OCI-LY7 (cell line): ENCODE measurements around the gene AKR7A2. TPM values are rescaled to one million over a fixed set of nuclear protein-coding genes. Genes with fewer than 3 reads are reported as not detected.
A peak's percentile ranks its signal among the peaks of the same experiment; 100 is the strongest.

ENCODE experiments used
- BruUV-seq: library from RNA; stranded (reverse); fragments of 400-500 nt; replicated peaks from 2 replicates; lab custom pipeline; 2021; lab: Mats Ljungman, UMichigan
- CTCF ChIA-PET: fragments of 300-600 bp; sonication (Branson Sonifier 250); formaldehyde crosslinking; loops from one replicate; lab custom pipeline; 2022; ENCODE audit warnings: antibody characterized with exemption; ENCODE audit not compliant: unreplicated experiment; lab: Charles Lee
- POLR2A ChIA-PET: fragments of 300-600 bp; sonication (Branson Sonifier 250); formaldehyde crosslinking; loops from one replicate; lab custom pipeline; 2022; ENCODE audit warnings: antibody characterized with exemption; lab: Charles Lee
- DNase-seq: peaks from one replicate; pipeline ENCODE4 v3.0.0-alpha.2; 2015; ENCODE audit warnings: low spot score
- H2AFZ ChIP-seq: fragments of 200-600 bp; sonication (generic), shearing (Covaris generic); 2 replicates; pipeline ENCODE4 v1.6.1; 2014; ENCODE audit warnings: mild to moderate bottlenecking, antibody characterized with exemption, low read length, moderate library complexity
- H3K27ac ChIP-seq: fragments of 200-600 bp; sonication (generic); 2 replicates; pipeline ENCODE4 v1.5.1; 2014; ENCODE audit warnings: mixed run types, low read depth, mild to moderate bottlenecking, moderate library complexity, low read length, inconsistent platforms; ENCODE audit not compliant: poor library complexity, severe bottlenecking
- H3K36me3 ChIP-seq: fragments of 200-600 bp; sonication (generic); 2 replicates; pipeline ENCODE4 v1.6.1; 2014; ENCODE audit warnings: mild to moderate bottlenecking, antibody characterized with exemption, low read length, moderate library complexity, mixed read lengths; ENCODE audit not compliant: insufficient read depth
- H3K4me1 ChIP-seq: fragments of 200-600 bp; sonication (generic); 2 replicates; pipeline ENCODE4 v1.5.1; 2014; ENCODE audit warnings: mild to moderate bottlenecking, low read length; ENCODE audit not compliant: insufficient read depth, poor library complexity, severe bottlenecking
- H3K4me2 ChIP-seq: fragments of 200-600 bp; sonication (generic); 2 replicates; pipeline ENCODE4 v1.6.1; 2014; ENCODE audit warnings: mild to moderate bottlenecking, low read length
- H3K4me3 ChIP-seq: fragments of 200-600 bp; sonication (generic); 2 replicates; pipeline ENCODE4 v1.5.1; 2014; ENCODE audit warnings: mild to moderate bottlenecking, low read depth, low read length; ENCODE audit not compliant: poor library complexity, severe bottlenecking
- H3K79me2 ChIP-seq: fragments of 200-600 bp; sonication (generic); 2 replicates; pipeline ENCODE4 v1.6.1; 2016; ENCODE audit warnings: low read depth, mild to moderate bottlenecking, low read length, moderate library complexity, mixed read lengths; ENCODE audit not compliant: insufficient read depth
- H3K9me2 ChIP-seq: fragments of 200-600 bp; sonication (generic); 2 replicates; pipeline ENCODE4 v1.6.1; 2016; ENCODE audit warnings: mild to moderate bottlenecking, low read length, mixed read lengths; ENCODE audit not compliant: insufficient read depth
- H3K9me3 ChIP-seq: fragments of 200-600 bp; sonication (generic); 2 replicates; pipeline ENCODE4 v1.6.1; 2014; ENCODE audit warnings: mild to moderate bottlenecking, mixed run types, low read length, mixed read lengths
- H4K20me1 ChIP-seq: fragments of 200-600 bp; sonication (generic); 2 replicates; pipeline ENCODE4 v1.6.1; 2014; ENCODE audit warnings: mild to moderate bottlenecking, antibody characterized with exemption, low read length, moderate library complexity, mixed read lengths; ENCODE audit not compliant: insufficient read depth
- EZH2phosphoT487 ChIP-seq: fragments of 200-600 bp; sonication (generic); IDR thresholded peaks from 2 replicates; pipeline ENCODE4 v1.6.1; 2018; ENCODE audit warnings: low read depth, borderline replicate concordance, mild to moderate bottlenecking, mixed run types, antibody characterized with exemption, low read length, moderate library complexity, mixed read lengths
- intact Hi-C: fragments of 100-400 bp; cut with micrococcal nuclease; formaldehyde crosslinking; loops from one replicate; pipeline ENCODE4 v1.10.0; 2022; ENCODE audit not compliant: unreplicated experiment
- total RNA-seq, 2 experiments: library from RNA; depleted of rRNA in 1 of 2; stranded (reverse); fragments of >200 nt in 1 of 2; shearing (Covaris generic) in 1 of 2; gene quantifications; 2 replicates each; pipeline ENCODE4 v1.2.3, GENCODE V29; 2014 to 2022
- TF ChIP-seq, protein P1 (sequence below): fragments of 200-600 bp; sonication (generic); conservative IDR thresholded peaks from 2 replicates; pipeline ENCODE4 v1.5.1; 2014; ENCODE audit warnings: mild to moderate bottlenecking, antibody characterized with exemption, low read length, moderate library complexity, mixed read lengths

The AKR7A2 gene
- total RNA-seq, 2 experiments from 2014 or later = 54.2 to 75.2 TPM

DNA sequence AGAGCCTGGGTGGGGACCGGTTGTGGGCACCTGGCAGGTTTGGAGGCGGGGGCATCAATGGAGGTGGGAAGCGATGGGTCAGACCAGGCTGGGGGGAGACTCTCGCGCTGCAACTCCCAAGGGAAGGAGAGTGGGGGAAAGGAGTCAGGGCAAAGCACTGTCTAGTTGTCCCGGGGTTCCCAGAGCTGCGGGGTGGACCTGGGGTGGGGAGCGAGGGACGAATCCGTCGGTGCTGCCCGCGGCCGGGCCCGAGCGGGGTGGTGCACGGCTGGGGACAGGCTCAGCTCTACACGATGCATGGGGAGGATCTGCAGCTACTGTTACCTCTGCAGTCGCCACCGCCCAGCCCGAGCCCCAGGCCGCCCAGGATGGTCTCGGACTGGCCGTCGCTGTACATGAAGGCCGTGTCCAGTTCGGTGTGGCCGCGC is 427 bp downstream of the AKR7A2 start:
- TF ChIP-seq EZH2phosphoT487 = no peak
- ChIA-PET POLR2A (no interaction called here), CTCF (no interaction called here)
- no TSS peak for BruUV-seq
- peak overlapping the region; percentile 68; the same call in 1 of the 2 replicates for H2AFZ ChIP-seq
- H3K9me2 ChIP-seq = no peaks in the 10 kb centered on the region
- H4K20me1 ChIP-seq = no peaks in the 10 kb centered on the region
- peaks cover 51% of the 10 kb centered on the region for H3K4me1 ChIP-seq
- intact Hi-C loops = no loop called here
- no peaks in the 10 kb centered on the region for H3K9me3 ChIP-seq
- peaks cover 18% of the 10 kb centered on the region; the same call in 1 of the 2 replicates for H3K79me2 ChIP-seq
- peak overlapping the region; percentile 86 for H3K4me2 ChIP-seq
- peaks cover 15% of the 10 kb centered on the region; the same call in 1 of the 2 replicates for H3K36me3 ChIP-seq
- no peak overlapping the region for H3K27ac ChIP-seq
- peak overlapping the region; percentile 82 for H3K4me3 ChIP-seq
- no peak for DNase-seq

DNA sequence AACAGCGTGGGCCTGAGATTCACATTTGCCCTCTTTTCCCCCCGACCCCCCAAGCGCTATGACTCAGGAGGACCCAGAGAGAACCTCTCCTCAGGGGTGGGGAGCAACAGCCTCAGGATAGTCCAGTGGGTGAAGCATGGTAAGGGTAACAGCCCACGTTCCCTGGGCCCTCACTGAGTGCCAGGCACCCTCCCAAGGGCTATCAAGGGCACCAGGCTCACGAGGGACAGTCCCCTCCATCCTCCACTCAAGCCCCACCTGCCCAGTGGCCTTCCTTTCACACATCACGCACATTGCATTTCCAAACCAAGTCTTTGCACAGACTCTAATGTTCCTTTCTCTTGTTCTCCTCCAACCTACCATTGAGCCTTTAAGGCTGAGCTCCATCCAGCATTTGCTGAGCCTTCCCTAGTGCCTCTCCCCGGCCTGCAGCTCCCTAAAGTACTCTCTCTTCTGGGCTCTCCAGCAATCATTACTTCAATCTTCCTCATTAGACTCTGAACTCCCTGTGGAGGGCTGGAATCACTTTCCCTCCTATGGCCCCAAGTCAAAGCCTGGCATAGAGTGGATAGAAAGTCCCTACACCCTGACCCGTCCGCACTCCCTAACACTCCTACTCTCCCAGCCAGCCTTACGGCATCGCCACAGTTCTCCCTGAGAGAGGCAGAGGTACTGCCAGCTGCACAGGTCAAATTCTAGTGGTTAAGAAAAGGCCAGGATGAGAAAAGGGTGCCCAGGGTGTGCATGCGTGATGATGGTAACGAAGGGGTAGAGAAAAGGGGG is 1.0 kb downstream of the AKR7A2 start:
- TSS peak; percentile 44 for BruUV-seq
- H3K4me3 ChIP-seq = peak overlapping the region; percentile 82

DNA sequence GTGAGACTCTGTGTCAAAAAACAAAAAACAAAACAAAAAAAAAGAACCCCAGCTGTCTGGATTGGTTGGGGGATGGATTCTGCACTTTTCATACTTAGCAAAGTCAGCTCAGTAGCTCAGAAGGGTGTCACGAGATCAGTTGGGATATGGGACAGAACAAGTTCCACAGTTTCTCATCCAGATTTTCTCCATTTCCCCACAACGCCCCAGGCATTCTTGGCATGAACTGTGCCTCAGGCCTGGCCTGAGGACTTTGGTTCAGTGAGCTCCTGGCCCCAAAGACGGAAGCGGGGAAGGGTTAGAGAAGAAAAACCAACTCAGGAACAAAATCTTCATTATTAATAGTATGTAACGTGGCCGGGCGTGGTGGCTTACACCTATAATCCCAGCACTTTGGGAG is 1.9 kb downstream of the AKR7A2 start:
- ChIA-PET CTCF (no interaction called here), POLR2A (interaction anchor here (0.7 kb wide), 1 partner anchor 1152 kb away, joined by 3 read pairs; no protein-coding TSS in a partner anchor)

More for the DNA sequence above, 1.0 kb downstream of the AKR7A2 start:
- H3K36me3 ChIP-seq = peaks cover 17% of the 10 kb centered on the region; the same call in 1 of the 2 replicates
- intact Hi-C loops = no loop called here
- peaks cover 18% of the 10 kb centered on the region; the same call in 1 of the 2 replicates for H3K79me2 ChIP-seq
- H3K4me2 ChIP-seq = peak overlapping the region; percentile 86
- peaks cover 45% of the 10 kb centered on the region for H3K4me1 ChIP-seq
- no peaks in the 10 kb centered on the region for H3K9me3 ChIP-seq
- ChIA-PET CTCF (no interaction called here), POLR2A (interaction anchor here (0.7 kb wide), 1 partner anchor 1151 kb away, joined by 3 read pairs; no protein-coding TSS in a partner anchor)
- peak; percentile 18 for DNase-seq
- TF ChIP-seq, protein P1, sequence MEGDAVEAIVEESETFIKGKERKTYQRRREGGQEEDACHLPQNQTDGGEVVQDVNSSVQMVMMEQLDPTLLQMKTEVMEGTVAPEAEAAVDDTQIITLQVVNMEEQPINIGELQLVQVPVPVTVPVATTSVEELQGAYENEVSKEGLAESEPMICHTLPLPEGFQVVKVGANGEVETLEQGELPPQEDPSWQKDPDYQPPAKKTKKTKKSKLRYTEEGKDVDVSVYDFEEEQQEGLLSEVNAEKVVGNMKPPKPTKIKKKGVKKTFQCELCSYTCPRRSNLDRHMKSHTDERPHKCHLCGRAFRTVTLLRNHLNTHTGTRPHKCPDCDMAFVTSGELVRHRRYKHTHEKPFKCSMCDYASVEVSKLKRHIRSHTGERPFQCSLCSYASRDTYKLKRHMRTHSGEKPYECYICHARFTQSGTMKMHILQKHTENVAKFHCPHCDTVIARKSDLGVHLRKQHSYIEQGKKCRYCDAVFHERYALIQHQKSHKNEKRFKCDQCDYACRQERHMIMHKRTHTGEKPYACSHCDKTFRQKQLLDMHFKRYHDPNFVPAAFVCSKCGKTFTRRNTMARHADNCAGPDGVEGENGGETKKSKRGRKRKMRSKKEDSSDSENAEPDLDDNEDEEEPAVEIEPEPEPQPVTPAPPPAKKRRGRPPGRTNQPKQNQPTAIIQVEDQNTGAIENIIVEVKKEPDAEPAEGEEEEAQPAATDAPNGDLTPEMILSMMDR = no peak
- TF ChIP-seq EZH2phosphoT487 = no peak
- H3K9me2 ChIP-seq = no peaks in the 10 kb centered on the region
- no peaks in the 10 kb centered on the region for H4K20me1 ChIP-seq
- H3K27ac ChIP-seq = no peak overlapping the region
- peak overlapping the region; percentile 68; the same call in 1 of the 2 replicates for H2AFZ ChIP-seq

More for the DNA sequence above, 1.9 kb downstream of the AKR7A2 start:
- intact Hi-C loops = no loop called here
- no peak overlapping the region for H3K4me3 ChIP-seq
- H2AFZ ChIP-seq = no peak overlapping the region
- TF ChIP-seq, protein P1 = no peak
- no peak for TF ChIP-seq EZH2phosphoT487
- H3K4me1 ChIP-seq = peaks cover 36% of the 10 kb centered on the region
- H4K20me1 ChIP-seq = no peaks in the 10 kb centered on the region
- peaks cover 25% of the 10 kb centered on the region; the same call in 1 of the 2 replicates for H3K36me3 ChIP-seq
- H3K4me2 ChIP-seq = no peak overlapping the region
- H3K27ac ChIP-seq = no peak overlapping the region
- no peaks in the 10 kb centered on the region for H3K9me3 ChIP-seq
- DNase-seq = no peak
- no peaks in the 10 kb centered on the region for H3K9me2 ChIP-seq
- BruUV-seq = no TSS peak
- H3K79me2 ChIP-seq = peaks cover 18% of the 10 kb centered on the region; the same call in 1 of the 2 replicates
